ENCODE measurements around the gene CRYBG3. TPM values are rescaled to one million over a fixed set of nuclear protein-coding genes. Genes with fewer than 3 reads are reported as not detected.

Gene CRYBG3
- total and polyA plus RNA-seq, 4 experiments from 2014 or later, result 0.83 to 12.3 (median 7.5) TPM

- H3K4me1 Mint-ChIP-seq, result peaks cover 0 to 4% (median 1%) of the 10 kb centered on the region in 4 donors
- H3K27ac ChIP-seq (ENCODE audit: low read depth, low read length), result no peak overlapping the region
- ChIA-PET POLR2A (ENCODE audit: partially characterized antibody) (interaction anchor here (1.9 kb wide), 1 partner anchor 25 kb away, joined by 5 read pairs; no protein-coding TSS in a partner anchor), CTCF (ENCODE audit: partially characterized antibody) (interaction anchor here (1.0 kb wide), 1 partner anchor 63 kb away, joined by 3 read pairs; no protein-coding TSS in a partner anchor)
- H3K36me3 ChIP-seq (ENCODE audit: insufficient read depth, low read length), result no peaks in the 10 kb centered on the region
- no peak overlapping the region for H3K4me3 Mint-ChIP-seq
- peaks cover 30 to 46% of the 10 kb centered on the region in 2 donors for H3K36me3 Mint-ChIP-seq
- H3K9me3 Mint-ChIP-seq, result no peaks in the 10 kb centered on the region
- no peaks in the 10 kb centered on the region for H3K4me1 ChIP-seq (ENCODE audit: insufficient read depth, low read length)
- no peak overlapping the region for H3K4me3 ChIP-seq (ENCODE audit: low read length in 2 of 2)
- no peaks in the 10 kb centered on the region for H3K9me3 ChIP-seq (ENCODE audit: control insufficient read depth in 1 of 2, low read length in 2 of 2)
- H3K27ac Mint-ChIP-seq, result peak overlapping the region in 4 of 7 donors; percentile 5 to 70 (median 30)
- intact Hi-C loops (cut with micrococcal nuclease), result no loop called here
- H3K27me3 Mint-ChIP-seq, result no peaks in the 10 kb centered on the region
- no peaks in the 10 kb centered on the region for H3K27me3 ChIP-seq (ENCODE audit: insufficient read depth, low read length)
- DNase-seq, result no peak
These were observed 114.0 kb downstream of the CRYBG3 start for GRCh38 chr3:97935842-97936241.

- no peak overlapping the region for H3K4me3 ChIP-seq (ENCODE audit: low read length in 2 of 2)
- CTCF ChIA-PET (ENCODE audit: partially characterized antibody), result interaction anchor here (0.6 to 1.5 kb wide), 2 partner anchors 122 to 145 kb away, joined by 3 to 5 read pairs; no protein-coding TSS in a partner anchor
- POLR2A ChIA-PET (ENCODE audit: partially characterized antibody), result interaction anchor here (1.9 kb wide), 1 partner anchor 26 kb away, joined by 5 read pairs; no protein-coding TSS in a partner anchor
- intact Hi-C loops (cut with micrococcal nuclease), result no loop called here
- peaks cover 30 to 35% of the 10 kb centered on the region in 2 donors for H3K36me3 Mint-ChIP-seq
- H3K27me3 Mint-ChIP-seq, result no peaks in the 10 kb centered on the region
- peaks cover 0 to 4% (median 1%) of the 10 kb centered on the region in 4 donors for H3K4me1 Mint-ChIP-seq
- H3K27me3 ChIP-seq (ENCODE audit: insufficient read depth, low read length), result no peaks in the 10 kb centered on the region
- H3K36me3 ChIP-seq (ENCODE audit: insufficient read depth, low read length), result no peaks in the 10 kb centered on the region
- no peaks in the 10 kb centered on the region for H3K9me3 ChIP-seq (ENCODE audit: control insufficient read depth in 1 of 2, low read length in 2 of 2)
- no peak overlapping the region for H3K27ac ChIP-seq (ENCODE audit: low read depth, low read length)
- no peak for DNase-seq
- no peaks in the 10 kb centered on the region for H3K9me3 Mint-ChIP-seq
- no peaks in the 10 kb centered on the region for H3K4me1 ChIP-seq (ENCODE audit: insufficient read depth, low read length)
- peak overlapping the region in 1 of 8 donors; percentile 13 for H3K4me3 Mint-ChIP-seq
- H3K27ac Mint-ChIP-seq, result peak overlapping the region in 4 of 7 donors; percentile 6 to 69 (median 44)
These were observed 115.4 kb downstream of the CRYBG3 start for GRCh38 chr3:97937205-97937604.

GRCh38 chr3:97938444-97938843 is 116.6 kb downstream of the CRYBG3 start:
- no peak overlapping the region for H3K27ac ChIP-seq (ENCODE audit: low read depth, low read length)
- intact Hi-C loops (cut with micrococcal nuclease), result no loop called here
- H3K4me1 ChIP-seq (ENCODE audit: insufficient read depth, low read length), result no peaks in the 10 kb centered on the region
- H3K9me3 ChIP-seq (ENCODE audit: control insufficient read depth in 1 of 2, low read length in 2 of 2), result no peaks in the 10 kb centered on the region
- H3K4me3 ChIP-seq (ENCODE audit: low read length in 2 of 2), result no peak overlapping the region
- no peaks in the 10 kb centered on the region for H3K9me3 Mint-ChIP-seq
- H3K27me3 ChIP-seq (ENCODE audit: insufficient read depth, low read length), result no peaks in the 10 kb centered on the region
- no peaks in the 10 kb centered on the region for H3K36me3 ChIP-seq (ENCODE audit: insufficient read depth, low read length)
- ChIA-PET CTCF (ENCODE audit: partially characterized antibody) (interaction anchor here (1.5 kb wide), 1 partner anchor 146 kb away, joined by 3 read pairs; no protein-coding TSS in a partner anchor), POLR2A (ENCODE audit: partially characterized antibody) (interaction anchor here (2.7 kb wide), 1 partner anchor 117 kb away, joined by 7 read pairs; the partner anchor contains the start of gene CRYBG3)
- H3K4me3 Mint-ChIP-seq, result no peak overlapping the region
- no peak overlapping the region for H3K27ac Mint-ChIP-seq
- DNase-seq, result no peak
- no peaks in the 10 kb centered on the region for H3K27me3 Mint-ChIP-seq
- peaks cover 33 to 36% of the 10 kb centered on the region in 2 donors for H3K36me3 Mint-ChIP-seq
- H3K4me1 Mint-ChIP-seq, result peaks cover 0 to 4% (median 2%) of the 10 kb centered on the region in 4 donors

- Mint-ChIP-seq H3K27me3 (no peaks in the 10 kb centered on the region), H3K4me1 (peaks cover 0 to 4% (median 2%) of the 10 kb centered on the region in 4 donors), H3K4me3 (no peak overlapping the region), H3K27ac (peak overlapping the region in 2 of 7 donors; percentile 37 to 50), H3K36me3 (peaks cover 34 to 44% of the 10 kb centered on the region in 2 donors), H3K9me3 (no peaks in the 10 kb centered on the region)
- no peaks in the 10 kb centered on the region for H3K36me3 ChIP-seq (ENCODE audit: insufficient read depth, low read length)
- H3K4me1 ChIP-seq (ENCODE audit: insufficient read depth, low read length), result no peaks in the 10 kb centered on the region
- H3K4me3 ChIP-seq (ENCODE audit: low read length in 2 of 2), result no peak overlapping the region
- no peak overlapping the region for H3K27ac ChIP-seq (ENCODE audit: low read depth, low read length)
- intact Hi-C loops (cut with micrococcal nuclease), result no loop called here
- DNase-seq, result no peak
- ChIA-PET CTCF (ENCODE audit: partially characterized antibody) (interaction anchor here (1.8 to 3.8 kb wide), 5 partner anchors 66 to 147 kb away, joined by 5 to 22 read pairs (median 12); partner anchors contain the start of gene CRYBG3), POLR2A (ENCODE audit: partially characterized antibody) (interaction anchor here (2.7 kb wide), 1 partner anchor 118 kb away, joined by 7 read pairs; the partner anchor contains the start of gene CRYBG3)
- H3K9me3 ChIP-seq (ENCODE audit: control insufficient read depth in 1 of 2, low read length in 2 of 2), result no peaks in the 10 kb centered on the region
- H3K27me3 ChIP-seq (ENCODE audit: insufficient read depth, low read length), result no peaks in the 10 kb centered on the region
These were observed 117.6 kb downstream of the CRYBG3 start for GRCh38 chr3:97939401-97939800.

GRCh38 chr3:97940034-97940433 is 118.2 kb downstream of the CRYBG3 start:
- Mint-ChIP-seq H3K9me3 (no peaks in the 10 kb centered on the region), H3K27ac (peak overlapping the region in 3 of 7 donors; percentile 38 to 65 (median 39)), H3K36me3 (peaks cover 34 to 46% of the 10 kb centered on the region in 2 donors), H3K4me3 (no peak overlapping the region), H3K4me1 (peaks cover 0 to 4% (median 2%) of the 10 kb centered on the region in 4 donors), H3K27me3 (no peaks in the 10 kb centered on the region)
- Histone ChIP-seq H3K9me3 (ENCODE audit: control insufficient read depth in 1 of 2, low read length in 2 of 2) (no peaks in the 10 kb centered on the region), H3K36me3 (ENCODE audit: insufficient read depth, low read length) (peaks cover 3% of the 10 kb centered on the region), H3K4me3 (ENCODE audit: low read length in 2 of 2) (no peak overlapping the region), H3K27ac (ENCODE audit: low read depth, low read length) (no peak overlapping the region), H3K4me1 (ENCODE audit: insufficient read depth, low read length) (no peaks in the 10 kb centered on the region), H3K27me3 (ENCODE audit: insufficient read depth, low read length) (no peaks in the 10 kb centered on the region)
- intact Hi-C loops (cut with micrococcal nuclease), result loop anchor here (1.0 kb wide), 2 partner anchors 83 to 147 kb away; no protein-coding TSS in a partner anchor
- DNase-seq, result peak in 4 of 5 donors; percentile 28 to 33 (median 32)
- POLR2A ChIA-PET (ENCODE audit: partially characterized antibody), result interaction anchor here (1.6 to 2.7 kb wide), 2 partner anchors 10 to 119 kb away, joined by 4 to 7 read pairs; partner anchors contain the start of gene CRYBG3
- CTCF ChIA-PET (ENCODE audit: partially characterized antibody), result interaction anchor here (1.2 to 3.8 kb wide), 7 partner anchors 25 to 148 kb away, joined by 3 to 22 read pairs (median 9); partner anchors contain the start of gene CRYBG3

- no peak for DNase-seq
- no peaks in the 10 kb centered on the region for H3K9me3 ChIP-seq (ENCODE audit: control insufficient read depth in 1 of 2, low read length in 2 of 2)
- Mint-ChIP-seq H3K36me3 (peaks cover 27 to 60% of the 10 kb centered on the region in 2 donors), H3K9me3 (no peaks in the 10 kb centered on the region), H3K4me1 (peaks cover 0 to 6% (median under 1%) of the 10 kb centered on the region in 4 donors), H3K4me3 (no peak overlapping the region), H3K27me3 (no peaks in the 10 kb centered on the region), H3K27ac (peak overlapping the region in 4 of 7 donors; percentile 24 to 87 (median 66))
- H3K27ac ChIP-seq (ENCODE audit: low read depth, low read length), result no peak overlapping the region
- ChIA-PET CTCF (ENCODE audit: partially characterized antibody) (interaction anchor here (0.9 to 3.8 kb wide), 9 partner anchors 14 to 150 kb away, joined by 3 to 22 read pairs (median 5); partner anchors contain the start of gene CRYBG3), POLR2A (ENCODE audit: partially characterized antibody) (interaction anchor here (1.4 kb wide), 1 partner anchor 121 kb away, joined by 4 read pairs; the partner anchor contains the start of gene CRYBG3)
- no peak overlapping the region for H3K4me3 ChIP-seq (ENCODE audit: low read length in 2 of 2)
- intact Hi-C loops (cut with micrococcal nuclease), result no loop called here
- peaks cover 13% of the 10 kb centered on the region for H3K36me3 ChIP-seq (ENCODE audit: insufficient read depth, low read length)
- H3K4me1 ChIP-seq (ENCODE audit: insufficient read depth, low read length), result no peaks in the 10 kb centered on the region
- no peaks in the 10 kb centered on the region for H3K27me3 ChIP-seq (ENCODE audit: insufficient read depth, low read length)
These were observed 121.2 kb downstream of the CRYBG3 start for GRCh38 chr3:97942801-97943546.

All from CD4-positive, alpha-beta memory T cell (primary cell).